ENCODE results near the gene TLN1. TPM values are rescaled to one million over a fixed set of nuclear protein-coding genes. Genes with fewer than 3 reads are reported as not detected.

The TLN1 gene
- total RNA-seq, 1 experiment from 2014 or later: 173 TPM

- ChIA-PET POLR2A (ENCODE audit: low non-redundant PET) (interaction anchor here (0.6 kb wide), 2 partner anchors 57 to 83 kb away, joined by 5 to 8 read pairs; no protein-coding TSS in a partner anchor), CTCF (interaction anchor here (0.9 to 1.0 kb wide), 2 partner anchors 18 to 25 kb away, joined by 3 read pairs; partner anchors contain the start of gene CREB3)
- intact Hi-C loops (cut with micrococcal nuclease; ENCODE audit: unreplicated experiment): loop anchor here (5.0 kb wide), 2 partner anchors 35 to 55 kb away; partner anchors contain the start of genes NPR2 and SPAG8
- Histone ChIP-seq H3K27me3 (replicated peaks; ENCODE audit: insufficient read depth, low read depth, low read length, poor library complexity) (no peaks in the 10 kb centered on the region), H3K27ac (ENCODE audit: low read depth, low read length, poor library complexity, severe bottlenecking) (peak overlapping the region; percentile 91), H3K9me3 (ENCODE audit: low read depth, low read length, poor library complexity, severe bottlenecking) (no peaks in the 10 kb centered on the region), H3K4me3 (ENCODE audit: low read depth, low read length, poor library complexity, severe bottlenecking) (peak overlapping the region; percentile 87), H3K4me1 (ENCODE audit: insufficient read depth, low read length, poor library complexity, severe bottlenecking) (peaks cover 13% of the 10 kb centered on the region), H3K36me3 (ENCODE audit: insufficient read depth, low read length, poor library complexity, severe bottlenecking) (peaks cover 7% of the 10 kb centered on the region)
- TF ChIP-seq CTCF (conservative IDR thresholded peaks at IDR 0.05; ENCODE audit: low read depth, low read length) (no peak), EZH2 (IDR thresholded peaks at IDR 0.05; ENCODE audit: borderline replicate concordance, low read depth, low read length, poor library complexity, severe bottlenecking) (no peak)
- DNase-seq (ENCODE audit: low spot score): peak; percentile 45
- no TSS peak for BruUV-seq (replicated peaks)
These were observed 25.4 kb upstream of the TLN1 start for GRCh38 chr9:35757226-35757891.

DNA sequence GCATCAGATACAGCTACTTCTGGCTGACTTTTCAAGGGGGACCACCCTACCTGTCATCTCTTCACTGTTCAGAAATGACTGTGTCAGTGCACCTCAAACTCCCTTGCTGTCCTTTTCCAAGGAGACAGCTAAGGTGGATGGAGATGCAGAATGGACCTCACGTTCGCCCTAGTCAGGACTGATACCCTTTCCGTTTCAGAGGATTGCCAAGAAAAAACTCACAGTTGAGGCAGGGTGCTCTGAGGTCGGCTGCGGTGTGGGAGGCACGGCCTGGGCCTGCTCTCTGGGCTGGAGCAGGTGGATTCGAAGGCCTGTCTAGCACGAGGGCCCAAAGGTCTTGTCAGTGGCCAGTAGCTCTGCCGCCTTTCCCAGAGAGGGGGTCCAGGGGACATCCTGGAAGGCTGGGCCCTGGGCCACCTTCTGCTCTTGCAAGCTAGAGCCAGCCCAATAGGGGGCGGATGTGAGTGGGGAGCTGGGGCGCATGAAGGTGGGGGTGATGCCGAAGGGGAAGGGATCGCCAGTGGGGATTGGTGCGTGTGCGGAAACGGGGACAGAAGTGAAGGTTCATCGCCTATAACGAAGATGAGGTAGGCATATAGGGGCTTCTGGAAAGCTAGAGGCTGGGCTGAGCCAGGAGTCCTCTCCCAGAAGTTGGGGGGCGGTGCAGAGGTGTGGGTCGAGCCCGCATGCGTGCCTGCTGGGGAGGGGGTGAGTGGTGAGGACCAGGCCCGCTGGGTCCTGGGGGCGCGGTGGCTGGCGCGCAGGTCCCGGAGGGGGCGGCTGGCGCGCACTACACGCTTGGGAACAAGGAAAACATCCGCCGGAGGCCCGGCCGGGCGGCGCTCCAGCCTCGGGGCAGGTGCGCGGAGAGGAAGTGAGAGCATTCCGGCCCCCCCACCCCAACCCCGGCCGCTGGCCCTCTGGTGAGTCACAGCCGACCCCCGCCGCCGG is 24.6 kb upstream of the TLN1 start:
- H3K36me3 ChIP-seq (ENCODE audit: insufficient read depth, low read length, poor library complexity, severe bottlenecking): peaks cover 7% of the 10 kb centered on the region
- no peaks in the 10 kb centered on the region for H3K27me3 ChIP-seq (replicated peaks; ENCODE audit: insufficient read depth, low read depth, low read length, poor library complexity)
- H3K4me1 ChIP-seq (ENCODE audit: insufficient read depth, low read length, poor library complexity, severe bottlenecking): peaks cover 13% of the 10 kb centered on the region
- peak overlapping the region; percentile 87 for H3K4me3 ChIP-seq (ENCODE audit: low read depth, low read length, poor library complexity, severe bottlenecking)
- intact Hi-C loops (cut with micrococcal nuclease; ENCODE audit: unreplicated experiment): loop anchor here (5.0 kb wide), 2 partner anchors 36 to 56 kb away; partner anchors contain the start of genes NPR2 and SPAG8
- CTCF ChIA-PET: interaction anchor here (0.6 to 1.0 kb wide), 3 partner anchors 19 to 610 kb away, joined by 3 read pairs; partner anchors contain the start of gene CREB3
- POLR2A ChIA-PET (ENCODE audit: low non-redundant PET): interaction anchor here (0.6 kb wide), 3 partner anchors 58 to 82 kb away, joined by 3 to 8 read pairs (median 5); no protein-coding TSS in a partner anchor
- DNase-seq (ENCODE audit: low spot score): peak; percentile 80
- no TSS peak for BruUV-seq (replicated peaks)
- TF ChIP-seq CTCF (conservative IDR thresholded peaks at IDR 0.05; ENCODE audit: low read depth, low read length) (peak; percentile 82), EZH2 (IDR thresholded peaks at IDR 0.05; ENCODE audit: borderline replicate concordance, low read depth, low read length, poor library complexity, severe bottlenecking) (no peak)
- H3K9me3 ChIP-seq (ENCODE audit: low read depth, low read length, poor library complexity, severe bottlenecking): no peaks in the 10 kb centered on the region
- peak overlapping the region; percentile 91 for H3K27ac ChIP-seq (ENCODE audit: low read depth, low read length, poor library complexity, severe bottlenecking)

DNA sequence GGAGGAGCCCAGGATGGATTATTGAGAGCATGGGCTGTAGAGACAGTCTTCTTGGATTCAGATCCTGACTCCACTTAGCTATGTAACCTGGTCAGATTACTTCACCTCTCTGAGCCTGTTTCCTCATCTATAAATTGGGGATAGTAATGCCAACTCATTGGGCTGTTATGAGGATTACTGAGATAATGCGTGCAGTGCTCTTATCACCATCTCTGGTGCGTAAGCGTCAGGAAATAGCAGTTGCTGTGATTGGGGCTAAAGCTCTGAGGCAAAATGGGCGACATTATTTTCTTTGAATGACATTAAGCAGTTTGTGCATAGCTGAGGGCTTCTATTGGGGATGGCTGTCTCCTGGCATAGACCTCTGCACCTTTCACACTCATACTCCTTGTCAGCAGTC is 23.1 kb upstream of the TLN1 start:
- ChIA-PET CTCF (interaction anchor here (0.6 kb wide), 1 partner anchor 189 kb away, joined by 3 read pairs; no protein-coding TSS in a partner anchor), POLR2A (ENCODE audit: low non-redundant PET) (no interaction called here)
- BruUV-seq (replicated peaks): no TSS peak
- H3K27me3 ChIP-seq (replicated peaks; ENCODE audit: insufficient read depth, low read depth, low read length, poor library complexity): no peaks in the 10 kb centered on the region
- H3K4me3 ChIP-seq (ENCODE audit: low read depth, low read length, poor library complexity, severe bottlenecking): no peak overlapping the region
- no peak for DNase-seq (ENCODE audit: low spot score)
- H3K9me3 ChIP-seq (ENCODE audit: low read depth, low read length, poor library complexity, severe bottlenecking): no peaks in the 10 kb centered on the region
- peaks cover 7% of the 10 kb centered on the region for H3K36me3 ChIP-seq (ENCODE audit: insufficient read depth, low read length, poor library complexity, severe bottlenecking)
- TF ChIP-seq CTCF (conservative IDR thresholded peaks at IDR 0.05; ENCODE audit: low read depth, low read length) (no peak), EZH2 (IDR thresholded peaks at IDR 0.05; ENCODE audit: borderline replicate concordance, low read depth, low read length, poor library complexity, severe bottlenecking) (no peak)
- no peak overlapping the region for H3K27ac ChIP-seq (ENCODE audit: low read depth, low read length, poor library complexity, severe bottlenecking)
- peaks cover 14% of the 10 kb centered on the region for H3K4me1 ChIP-seq (ENCODE audit: insufficient read depth, low read length, poor library complexity, severe bottlenecking)
- intact Hi-C loops (cut with micrococcal nuclease; ENCODE audit: unreplicated experiment): loop anchor here (5.0 kb wide), 2 partner anchors 37 to 57 kb away; partner anchors contain the start of genes NPR2 and SPAG8

Measured in A673 (cell line).